Hepatic stellate cell (primary cell): ENCODE data around the gene CEP250.
"Not testable (repeated sequence)": the region's sequence is repeated elsewhere in the genome, so short reads cannot be mapped to it uniquely, and the experiment has no call there.

Experiments used
- DNase-seq: peaks from one replicate; pipeline ENCODE4 v3.0.0; 2011; ENCODE audit warnings: low spot score

The CEP250 gene

GRCh38 chr20:35451295-35451694, 4.1 kb upstream of the CEP250 start:
- no peak for DNase-seq

DNA sequence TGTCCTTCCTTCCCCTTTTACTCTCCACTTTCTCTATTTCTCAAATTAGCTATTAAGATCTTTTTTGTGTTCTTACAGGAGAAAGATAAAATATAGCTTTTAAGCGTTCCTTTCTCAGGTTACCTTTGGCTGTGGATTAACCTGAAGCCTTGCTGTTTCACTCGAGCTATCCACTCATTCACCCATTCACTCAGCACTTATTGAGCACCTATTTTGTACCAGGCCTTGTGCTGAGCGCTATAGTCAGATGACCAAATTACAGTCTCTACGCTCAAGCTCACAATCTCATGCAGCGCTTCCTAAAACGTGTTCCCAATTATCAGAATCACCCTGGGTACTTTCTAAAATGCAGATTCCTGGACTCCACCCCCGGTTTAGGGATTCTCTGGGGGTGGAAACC, 1.8 kb upstream of the CEP250 start:
- no peak for DNase-seq

DNA sequence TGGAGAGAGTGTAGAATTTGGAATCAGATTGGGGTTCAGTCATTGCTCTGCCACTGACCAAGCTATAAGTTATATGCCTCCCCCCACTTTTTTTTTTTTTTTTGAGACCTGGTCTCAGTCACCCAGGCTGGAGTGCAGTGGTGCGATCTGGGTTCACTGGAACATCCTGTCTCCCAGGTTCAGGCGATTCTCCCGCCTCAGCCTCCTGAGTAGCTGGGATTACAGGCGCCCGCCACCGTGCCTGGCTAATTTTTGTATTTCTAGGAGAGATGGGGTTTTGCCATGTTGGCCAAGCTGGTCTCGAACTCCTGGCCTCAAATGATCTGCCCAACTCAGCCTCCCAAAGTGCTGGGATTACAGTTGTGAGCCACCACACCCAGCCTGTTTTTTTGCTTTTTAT, 1.3 kb downstream of the CEP250 start:
- not testable (repeated sequence) for DNase-seq

- DNase-seq, result not testable (repeated sequence)
Observed at GRCh38 chr20:35457539-35457938, 2.1 kb downstream of the CEP250 start.

DNA sequence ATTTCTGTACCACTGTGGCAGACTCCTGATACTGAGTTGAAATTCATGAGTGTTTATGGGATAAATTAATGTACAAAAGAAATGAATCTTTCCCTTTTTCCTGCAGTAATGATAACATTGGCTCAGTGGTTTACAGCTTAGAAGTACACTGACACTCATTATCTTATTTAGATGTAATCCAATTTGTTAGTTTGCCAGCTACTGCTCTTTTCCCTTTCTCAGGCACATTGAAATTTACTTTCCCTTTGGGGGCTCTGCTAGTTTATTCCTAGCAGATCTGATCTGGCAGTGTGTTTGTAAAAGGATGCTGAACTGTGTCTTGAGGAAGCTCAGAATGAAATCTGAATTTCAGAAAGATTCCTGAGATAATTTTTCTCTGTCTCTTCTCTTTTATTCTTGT, 3.0 kb downstream of the CEP250 start:
- no peak for DNase-seq

DNA sequence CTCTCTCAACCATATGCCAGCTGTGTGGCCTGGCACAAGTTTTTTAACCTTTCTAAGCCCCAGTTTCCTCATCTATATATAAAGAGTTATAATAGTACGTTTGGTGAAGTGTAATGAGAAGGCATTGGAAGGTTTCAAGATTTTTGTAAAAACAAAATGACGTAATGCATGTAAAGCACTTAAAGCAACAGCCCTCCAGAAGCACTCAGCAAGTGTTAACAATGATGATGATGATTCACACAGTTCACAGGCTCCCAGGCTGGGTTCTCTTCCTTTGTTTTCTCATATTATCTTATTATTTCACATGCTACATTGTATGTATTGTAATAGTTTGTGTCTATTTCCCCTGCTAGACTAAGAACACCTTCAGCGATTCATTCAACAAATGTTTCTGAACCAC, 6.2 kb downstream of the CEP250 start:
- no peak for DNase-seq

DNA sequence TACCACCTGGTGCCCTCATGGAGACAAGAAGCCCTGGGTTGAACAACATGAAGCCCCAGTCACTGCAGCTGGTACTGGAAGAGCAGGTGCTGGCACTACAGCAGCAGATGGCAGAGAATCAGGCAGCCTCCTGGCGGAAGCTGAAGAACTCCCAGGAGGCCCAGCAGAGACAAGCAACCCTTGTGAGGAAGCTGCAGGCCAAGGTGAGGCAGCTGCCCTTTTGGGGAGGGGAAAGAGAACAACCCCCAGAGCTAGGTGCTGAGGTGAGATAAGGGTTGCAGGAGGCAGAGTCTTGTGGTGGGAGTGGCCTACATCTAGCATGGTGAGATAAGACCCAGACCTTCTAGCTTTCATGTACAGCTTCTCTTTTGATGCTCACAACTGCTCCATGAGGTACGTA, 7.0 kb downstream of the CEP250 start:
- DNase-seq, result no peak

DNA sequence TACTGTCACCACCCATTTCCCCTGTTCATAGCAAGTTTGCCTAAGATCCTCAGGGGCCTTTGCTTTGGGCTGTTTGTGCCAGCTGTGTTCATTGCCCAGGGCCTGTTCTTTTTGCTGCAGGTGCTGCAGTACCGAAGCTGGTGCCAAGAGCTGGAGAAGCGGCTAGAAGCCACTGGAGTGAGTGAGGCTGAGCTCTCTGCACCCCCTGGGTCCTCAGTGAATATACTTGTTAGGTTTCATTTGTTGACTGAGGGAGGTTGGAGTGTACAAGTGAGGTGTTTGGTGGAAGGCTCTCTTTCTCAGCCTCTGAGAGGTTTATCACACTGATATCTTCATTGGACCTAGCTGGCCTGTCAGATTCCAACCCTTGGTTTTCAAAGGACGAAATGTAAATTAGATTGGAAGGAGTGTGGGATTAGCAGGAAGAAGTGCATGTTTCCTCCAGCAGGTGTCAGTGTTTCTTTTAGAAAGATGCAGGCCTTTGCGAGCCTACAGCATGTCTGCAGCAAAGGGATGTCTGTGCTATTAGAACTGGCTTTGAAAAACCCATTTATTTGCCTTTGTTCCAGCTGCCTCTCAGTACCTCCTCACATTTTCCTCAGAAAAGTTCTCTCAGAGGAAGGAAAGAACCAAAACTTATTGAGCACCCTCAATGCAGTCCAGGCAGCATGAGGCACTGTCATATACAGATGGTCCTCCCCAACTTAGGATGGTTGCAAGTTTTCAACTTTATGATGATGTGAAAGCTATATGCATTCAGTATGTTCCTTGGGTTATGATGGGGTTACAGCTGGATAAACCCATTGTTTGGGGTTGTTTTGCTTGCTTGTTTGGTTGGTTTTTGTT, 8.3 kb downstream of the CEP250 start:
- DNase-seq, result peak; percentile 66

DNA sequence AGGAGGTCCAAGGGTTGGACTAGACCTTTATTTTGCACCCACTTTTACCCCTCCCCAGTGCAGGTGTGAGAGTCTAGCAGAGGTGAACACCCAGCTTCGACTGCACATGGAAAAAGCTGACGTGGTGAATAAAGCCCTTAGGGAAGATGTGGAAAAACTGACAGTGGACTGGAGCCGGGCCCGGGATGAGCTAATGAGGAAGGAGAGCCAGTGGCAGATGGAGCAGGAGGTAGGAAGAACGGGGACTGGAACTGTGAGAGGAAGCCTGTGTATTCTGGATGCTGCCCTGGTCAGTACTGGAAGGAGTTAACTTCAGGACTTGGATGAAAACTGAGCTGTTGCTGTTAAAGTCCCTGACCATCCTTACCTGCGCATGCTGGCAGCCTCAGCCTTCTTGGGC, 10.6 kb downstream of the CEP250 start:
- DNase-seq, result no peak

GRCh38 chr20:35466856-35467255, 11.5 kb downstream of the CEP250 start:
- no peak for DNase-seq

DNA sequence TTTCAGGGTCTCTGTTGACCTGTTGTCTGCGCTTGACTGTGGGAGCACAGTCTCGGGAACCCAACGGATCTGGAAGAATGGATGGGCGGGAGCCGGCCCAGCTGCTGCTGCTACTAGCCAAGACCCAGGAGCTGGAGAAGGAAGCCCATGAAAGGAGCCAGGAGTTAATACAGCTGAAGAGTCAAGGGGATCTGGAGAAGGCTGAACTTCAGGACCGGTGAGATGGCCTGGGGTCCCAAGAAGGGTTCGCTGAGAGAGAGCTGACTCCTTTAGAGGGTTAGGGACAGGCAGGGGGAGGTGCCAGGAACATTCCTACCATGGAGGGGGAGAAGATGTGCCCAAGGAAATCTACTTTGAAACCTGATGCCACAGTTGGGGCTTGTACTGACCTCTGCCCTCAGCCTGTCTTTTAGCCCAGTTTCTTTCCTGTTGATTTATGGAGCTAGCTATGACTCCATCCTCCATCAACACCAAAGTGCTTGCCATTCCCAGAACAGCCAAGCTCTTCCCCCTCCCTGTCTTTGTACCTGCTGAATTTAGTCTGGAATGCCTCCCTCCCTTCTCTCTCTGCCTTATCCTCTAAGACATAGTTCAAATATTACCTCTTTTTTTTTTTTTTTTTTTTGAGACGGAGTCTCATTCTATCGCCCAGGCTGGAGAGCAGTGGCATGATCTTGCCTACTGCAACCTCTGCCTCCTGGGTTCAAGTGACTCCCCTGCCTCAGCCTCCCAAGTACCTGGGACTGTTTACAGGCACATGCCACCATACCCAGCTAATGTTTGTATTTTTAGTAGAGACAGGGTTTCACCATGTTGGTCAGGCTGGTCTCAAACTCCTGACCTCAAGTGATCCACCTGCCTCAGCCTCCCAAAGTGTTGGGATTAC, 12.2 kb downstream of the CEP250 start:
- peak; percentile 26 for DNase-seq

- DNase-seq, result no peak
Observed at GRCh38 chr20:35468671-35469334, 13.4 kb downstream of the CEP250 start.

- no peak for DNase-seq
Observed at GRCh38 chr20:35472209-35472608, 16.8 kb downstream of the CEP250 start.

DNA sequence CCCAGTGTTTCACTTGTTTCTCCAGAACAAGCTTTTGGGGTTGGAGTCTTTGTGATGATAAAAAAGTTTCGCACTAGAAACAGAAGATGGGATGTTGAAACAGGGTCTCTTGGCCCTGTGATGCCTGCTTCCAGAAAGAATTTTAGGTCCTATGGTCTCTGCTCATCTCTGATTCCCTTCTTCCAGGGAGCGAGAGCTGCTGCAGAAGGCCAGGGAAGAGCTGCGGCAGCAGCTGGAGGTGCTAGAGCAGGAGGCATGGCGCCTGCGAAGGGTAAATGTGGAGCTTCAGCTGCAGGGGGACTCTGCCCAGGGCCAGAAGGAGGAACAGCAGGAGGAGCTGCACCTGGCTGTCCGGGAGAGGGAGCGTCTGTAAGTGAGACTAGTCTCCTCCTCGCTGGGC, 18.3 kb downstream of the CEP250 start:
- no peak for DNase-seq

GRCh38 chr20:35474303-35474871, 19.0 kb downstream of the CEP250 start:
- DNase-seq, result no peak

- no peak for DNase-seq
Observed at GRCh38 chr20:35476288-35476687, 20.9 kb downstream of the CEP250 start.

- no peak for DNase-seq
Observed at GRCh38 chr20:35478804-35479472, 23.5 kb downstream of the CEP250 start.

DNA sequence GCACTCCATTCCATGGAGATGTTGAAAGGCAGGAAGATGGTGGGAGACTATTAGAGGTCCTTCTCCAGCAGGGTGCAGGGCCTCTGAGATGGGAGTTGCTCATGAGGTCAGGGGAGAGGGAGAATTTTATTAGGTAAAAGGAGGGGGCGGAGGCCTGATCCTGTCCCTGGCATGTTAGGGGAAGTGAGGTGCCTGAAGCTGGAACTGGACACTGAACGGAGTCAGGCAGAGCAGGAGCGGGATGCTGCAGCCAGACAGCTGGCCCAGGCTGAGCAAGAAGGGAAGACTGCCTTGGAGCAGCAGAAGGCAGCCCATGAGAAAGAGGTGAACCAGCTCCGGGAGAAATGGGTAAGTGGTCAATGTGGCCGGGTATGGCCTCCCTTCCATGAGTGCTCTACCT, 24.4 kb downstream of the CEP250 start:
- no peak for DNase-seq

DNA sequence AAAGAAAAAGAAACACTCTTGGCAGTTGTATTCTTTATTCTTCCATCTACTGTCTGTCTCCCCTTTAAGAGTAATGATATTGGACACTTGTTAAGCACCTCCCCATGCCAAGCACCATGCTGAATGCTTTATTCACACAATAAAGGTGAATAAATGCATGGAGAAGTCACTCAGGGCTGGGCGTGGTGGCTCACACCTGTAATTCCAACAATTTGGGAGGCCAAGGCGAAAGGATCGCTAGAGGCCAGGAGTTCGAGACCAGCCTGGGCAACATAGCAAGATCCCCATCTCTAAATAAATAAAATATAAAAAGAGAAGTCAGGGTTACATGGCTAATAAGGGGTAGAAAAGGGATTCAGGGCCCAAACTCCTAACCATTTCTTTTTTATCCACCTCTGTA, 32.1 kb downstream of the CEP250 start:
- DNase-seq, result no peak

- DNase-seq, result no peak
Observed at GRCh38 chr20:35489717-35490116, 34.3 kb downstream of the CEP250 start.

DNA sequence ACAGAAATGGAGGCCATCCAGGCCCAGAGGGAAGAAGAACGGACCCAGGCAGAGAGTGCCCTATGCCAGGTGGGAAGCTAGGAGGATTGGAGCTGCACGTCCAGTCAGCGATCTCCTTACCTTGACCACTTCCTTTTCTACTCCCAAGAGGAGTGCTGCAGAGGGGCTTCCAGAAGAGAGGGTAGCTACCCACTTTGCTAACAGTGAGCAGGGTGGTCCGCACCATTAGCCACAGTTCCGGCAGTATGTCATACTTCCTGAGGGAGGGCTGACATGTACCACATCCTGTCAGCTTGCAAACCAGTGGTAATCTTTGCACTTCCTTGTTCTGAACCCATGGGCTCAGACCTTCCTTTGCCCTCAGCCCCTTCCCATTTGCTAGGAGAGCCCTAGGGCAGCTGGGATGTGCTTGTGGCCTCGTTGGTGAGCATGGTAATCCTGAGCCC, 35.4 kb downstream of the CEP250 start:
- no peak for DNase-seq

DNA sequence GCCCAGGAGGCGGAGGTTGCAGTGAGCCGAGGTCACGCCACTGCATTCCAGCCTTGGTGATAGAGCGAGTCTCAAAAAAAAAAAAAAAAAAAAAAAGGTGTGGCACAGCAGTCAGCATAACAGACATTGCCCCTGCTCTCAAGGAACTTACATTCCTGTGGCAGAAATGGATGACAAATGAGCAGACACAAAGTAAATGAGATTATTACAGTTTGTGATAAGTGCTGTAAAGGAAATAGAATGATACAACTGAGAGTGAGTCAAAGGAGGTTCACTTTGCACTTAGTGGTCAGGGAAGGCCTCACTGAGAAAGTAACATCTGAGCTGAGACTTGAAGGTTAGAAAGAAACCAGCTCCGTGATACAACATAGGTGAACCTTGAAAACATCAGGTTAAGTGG, 36.4 kb downstream of the CEP250 start:
- no peak for DNase-seq
